K562 (cell line): Measurements from ENCODE around the gene HTR6. TPM values are rescaled to one million over a fixed set of nuclear protein-coding genes. Genes with fewer than 3 reads are reported as not detected.

ENCODE experiments used
- ATAC-seq: fragments of 200-7000 bp; cut with Tn5 transposase; 3 replicates; pipeline ENCODE4 v1.9.1; 2020; ENCODE audit warnings: moderate library complexity
- BruUV-seq: library from RNA; stranded (reverse); fragments of 400-500 nt; replicated peaks from 2 replicates; lab custom pipeline; 2021; lab: Mats Ljungman, UMichigan
- CTCF ChIA-PET: fragments of 300-600 bp; formaldehyde crosslinking; extraction: SDS; loops from one replicate; lab custom pipeline; 2021; ENCODE audit warnings: low intra/inter-chr PET ratio; lab: Yijun Ruan, JAX
- POLR2A ChIA-PET: fragments of 300-600, 350-650 bp; sonication (Branson Sonifier 250); formaldehyde crosslinking; extraction: SDS; loops from one replicate; lab custom pipeline; 2021; ENCODE audit warnings: antibody characterized with exemption, inconsistent platforms; lab: Yijun Ruan, JAX
- DNase-seq, 4 experiments: peaks; one replicate each; pipeline versions ENCODE4 v3.0.0 to v3.0.0-alpha.2; 2011 to 2018; ENCODE audit warnings: low spot score in 3 of 4, mixed read lengths in 3 of 4; ENCODE audit errors: extremely low read depth in 1 of 4
- FAIRE-seq: peaks from 2 replicates; lab custom pipeline; 2011; peaks lifted over from hg19 to GRCh38; lab: Jason Lieb, UNC
- H2AFZ ChIP-seq: 2 replicates; pipeline ENCODE4 v1.6.0; 2011; ENCODE audit warnings: low read depth, low read length, control low read depth, inconsistent platforms
- H3K27ac ChIP-seq: fragments of 200-600 bp; 3 replicates; pipeline ENCODE4 v1.8.0; 2011; ENCODE audit warnings: low read depth, mild to moderate bottlenecking, control low read depth, inconsistent platforms, low read length, moderate library complexity, mixed read lengths; ENCODE audit errors: extremely low read depth
- H3K27me3 ChIP-seq, 2 experiments: fragments of 300-600 bp in 1 of 2; 2 replicates in 1 of 2; 3 replicates in 1 of 2; pipeline versions ENCODE4 v1.6.0 to v1.8.0; 2011; ENCODE audit warnings: inconsistent platforms in 2 of 2, low read length in 2 of 2, mild to moderate bottlenecking in 1 of 2, mixed read lengths in 1 of 2, moderate library complexity in 1 of 2; ENCODE audit not compliant: control insufficient read depth in 2 of 2, insufficient read depth in 2 of 2
- H3K36me3 ChIP-seq: fragments of 300-600 bp; 3 replicates; pipeline ENCODE4 v1.8.0; 2011; ENCODE audit warnings: mild to moderate bottlenecking, low read length, inconsistent platforms; ENCODE audit not compliant: control insufficient read depth, insufficient read depth
- H3K4me1 ChIP-seq, 2 experiments: fragments of 200-600 bp in 1 of 2; replicated peaks in 1 of 2; 2 replicates in 1 of 2; 3 replicates in 1 of 2; pipeline versions ENCODE4 v1.5.1 to v1.8.0; 2011; ENCODE audit warnings: inconsistent platforms in 2 of 2, low read length in 2 of 2, mild to moderate bottlenecking in 1 of 2, mixed read lengths in 1 of 2, moderate library complexity in 1 of 2; ENCODE audit not compliant: control insufficient read depth in 2 of 2, insufficient read depth in 2 of 2
- H3K4me2 ChIP-seq: 2 replicates; pipeline ENCODE4 v1.6.1; 2011; ENCODE audit warnings: low read length, control low read depth, inconsistent platforms, mixed read lengths; ENCODE audit not compliant: insufficient read depth
- H3K4me3 ChIP-seq: fragments of 200-600 bp; sonication (generic), shearing (Covaris generic); 2 replicates; pipeline ENCODE4 v1.5.1; 2016; ENCODE audit warnings: control low read depth, inconsistent platforms
- H3K79me2 ChIP-seq: fragments of 200-600 bp; 3 replicates; pipeline ENCODE4 v1.8.0; 2011; ENCODE audit warnings: low read length, inconsistent platforms; ENCODE audit not compliant: control insufficient read depth, insufficient read depth
- H3K9ac ChIP-seq, 2 experiments: 2 replicates each; pipeline versions ENCODE4 v1.6.0 to v1.6.1; 2011; ENCODE audit warnings: low read depth in 2 of 2, low read length in 2 of 2, control low read depth in 1 of 2, inconsistent platforms in 1 of 2, mild to moderate bottlenecking in 1 of 2, mixed read lengths in 1 of 2; ENCODE audit not compliant: insufficient read depth in 1 of 2
- H3K9me1 ChIP-seq: one replicate; pipeline ENCODE4 v1.6.0; 2011; ENCODE audit warnings: inconsistent platforms, mild to moderate bottlenecking, low read length, moderate library complexity; ENCODE audit not compliant: control insufficient read depth, insufficient read depth
- H3K9me3 ChIP-seq: replicated peaks from 2 replicates; pipeline ENCODE4 v1.5.1; 2011; ENCODE audit warnings: low read depth, low read length, inconsistent platforms; ENCODE audit not compliant: control insufficient read depth, insufficient read depth
- H4K20me1 ChIP-seq: replicated peaks from 2 replicates; pipeline ENCODE4 v1.6.1; 2011; ENCODE audit warnings: low read length, inconsistent platforms, mixed read lengths; ENCODE audit not compliant: control insufficient read depth, insufficient read depth
- E2F3 ChIP-seq: fragments of 250-450 bp; sonication (Bioruptor Pico); IDR thresholded peaks from 2 replicates; pipeline ENCODE4 v1.4.0; 2020; ENCODE audit warnings: mild to moderate bottlenecking
- GABPA ChIP-seq: fragments of 200-800 bp; sonication (Bioruptor generic); conservative IDR thresholded peaks from 2 replicates; pipeline ENCODE4 v1.6.1; 2016; ENCODE audit warnings: low read depth, missing genetic modification characterization, missing compliant biosample characterization
- HDGF ChIP-seq: fragments of 450-650 bp; IDR thresholded peaks from 2 replicates; pipeline ENCODE4 v1.6.1; 2016
- HNRNPUL1 ChIP-seq: fragments of 200-400 bp; formaldehyde crosslinking; IDR thresholded peaks from 2 replicates; pipeline ENCODE4 v1.6.1; 2017; ENCODE audit warnings: low read length
- JUNB ChIP-seq: fragments of 450-650 bp; formaldehyde crosslinking; conservative IDR thresholded peaks from 2 replicates; pipeline ENCODE4 v1.4.0; 2020; ENCODE audit warnings: mild to moderate bottlenecking
- KLF10 ChIP-seq: fragments of 250-450 bp; sonication (Bioruptor Pico); IDR thresholded peaks from 2 replicates; pipeline ENCODE4 v1.6.1; 2021; ENCODE audit warnings: matching md5 sums
- PRPF4 ChIP-seq: fragments of 200-400 bp; formaldehyde crosslinking; IDR thresholded peaks from one replicate; pipeline ENCODE4 v1.6.1; 2017; ENCODE audit warnings: low read length, low read depth, mild to moderate bottlenecking; ENCODE audit not compliant: insufficient read depth, poor library complexity, severe bottlenecking
- RB1 ChIP-seq: fragments of 450-650 bp; IDR thresholded peaks from 2 replicates; pipeline ENCODE4 v1.6.1; 2017; ENCODE audit warnings: low read depth, mild to moderate bottlenecking
- TAF15 ChIP-seq: fragments of 200-400 bp; formaldehyde crosslinking; IDR thresholded peaks from 2 replicates; pipeline ENCODE4 v1.6.1; 2017; ENCODE audit warnings: mild to moderate bottlenecking, low read depth, low read length, moderate library complexity
- TAF7 ChIP-seq: fragments of 450-650 bp; IDR thresholded peaks from 2 replicates; pipeline ENCODE4 v1.6.1; 2016; ENCODE audit warnings: missing genetic modification characterization, missing compliant biosample characterization
- TCF7 ChIP-seq: sonication (generic); IDR thresholded peaks from 2 replicates; pipeline ENCODE4 v1.6.1; 2016; ENCODE audit warnings: antibody characterized with exemption, borderline replicate concordance
- ZBTB1 ChIP-seq: sonication (generic); formaldehyde crosslinking; IDR thresholded peaks from 2 replicates; pipeline ENCODE4 v1.8.1; 2023; ENCODE audit warnings: missing genetic modification reagents, low read depth, mild to moderate bottlenecking, borderline replicate concordance
- ZNF12 ChIP-seq: sonication (generic); formaldehyde crosslinking; IDR thresholded peaks from 2 replicates; pipeline ENCODE4 v1.4.0; 2020; ENCODE audit warnings: mild to moderate bottlenecking, missing genetic modification reagents
- ZNF175 ChIP-seq: fragments of 200-800 bp; sonication (Bioruptor generic); IDR thresholded peaks from 2 replicates; pipeline ENCODE4 v1.6.1; 2016; ENCODE audit warnings: low read depth, mild to moderate bottlenecking, missing genetic modification characterization, missing compliant biosample characterization
- WGBS: fragments of 100-300 bp; shearing (Covaris generic); methylation state at CpG from one replicate; pipeline ENCODE4 v1.1.6; 2016; ENCODE audit warnings: low coverage, mixed read lengths; ENCODE audit not compliant: insufficient coverage; ENCODE audit errors: missing lambda C conversion rate; 5-methylcytosine and 5-hydroxymethylcytosine counted together
- in situ Hi-C: fragments of 300-500 bp; cut with MboI; formaldehyde crosslinking; loops from 4 replicates; pipeline ENCODE4 v1.15.0; 2018; ENCODE audit warnings: inconsistent platforms, mixed read lengths
- intact Hi-C: fragments of 100-400 bp; cut with micrococcal nuclease; formaldehyde crosslinking; loops from 2 replicates; pipeline ENCODE4 v1.14.2; 2022
- polyA plus RNA-seq, 8 experiments: library from polyadenylated mRNA; depleted of rRNA in 4 of 8; stranded (reverse) in 5 of 8; unstranded in 3 of 8; fragments of >200 nt; fragmentation: Nextera tagmentation in 2 of 8; fragmentation: Illumina TruSeq in 1 of 8; extraction: Ambion mirVana in 2 of 8; extraction: Trizol in 1 of 8; gene quantifications; 2 replicates each; pipeline versions ENCODE4 v1.2.1 to v1.2.3, GENCODE V29; 2011 to 2014; ENCODE audit warnings: inconsistent platforms in 1 of 8, missing spikeins in 1 of 8
- total RNA-seq, 7 experiments: library from RNA; depleted of rRNA in 6 of 7; stranded (reverse); fragments of >200 nt in 6 of 7; fragmentation: Illumina TruSeq in 2 of 7; extraction: Trizol in 2 of 7; gene quantifications; 2 replicates each; pipeline versions ENCODE4 v1.2.1 to v1.2.3, GENCODE V29; 2011 to 2021; ENCODE audit warnings: low replicate concordance in 1 of 7
- TF ChIP-seq, protein P1 (sequence below): fragments of 250-450 bp; sonication (Bioruptor Pico); IDR thresholded peaks from 2 replicates; pipeline ENCODE4 v1.8.0; 2021; ENCODE audit warnings: moderate library complexity, mild to moderate bottlenecking, inconsistent platforms
- TF ChIP-seq, protein P2 (sequence below), 3 experiments: fragments of 200-800 bp in 1 of 3; fragments of 250-450 bp in 1 of 3; fragments of 450-650 bp in 1 of 3; sonication (Bioruptor Pico) in 1 of 3; sonication (Bioruptor generic) in 1 of 3; formaldehyde crosslinking in 1 of 3; IDR thresholded peaks; 2 replicates each; pipeline versions ENCODE4 v1.6.1 to v1.8.0; 2016 to 2022; ENCODE audit warnings: mild to moderate bottlenecking in 2 of 3, missing genetic modification characterization in 2 of 3, missing compliant biosample characterization in 1 of 3, moderate library complexity in 1 of 3
- TF ChIP-seq, protein P3 (sequence below): fragments of 450-650 bp; IDR thresholded peaks from 2 replicates; pipeline ENCODE4 v1.6.1; 2014; ENCODE audit warnings: low read depth, mild to moderate bottlenecking, moderate library complexity, borderline replicate concordance

Gene HTR6
- total and polyA plus RNA-seq, 9 of the 15 experiments (the other 6 are each of a cell fraction or from before 2014, with no cell fraction given), result not detected

DNA sequence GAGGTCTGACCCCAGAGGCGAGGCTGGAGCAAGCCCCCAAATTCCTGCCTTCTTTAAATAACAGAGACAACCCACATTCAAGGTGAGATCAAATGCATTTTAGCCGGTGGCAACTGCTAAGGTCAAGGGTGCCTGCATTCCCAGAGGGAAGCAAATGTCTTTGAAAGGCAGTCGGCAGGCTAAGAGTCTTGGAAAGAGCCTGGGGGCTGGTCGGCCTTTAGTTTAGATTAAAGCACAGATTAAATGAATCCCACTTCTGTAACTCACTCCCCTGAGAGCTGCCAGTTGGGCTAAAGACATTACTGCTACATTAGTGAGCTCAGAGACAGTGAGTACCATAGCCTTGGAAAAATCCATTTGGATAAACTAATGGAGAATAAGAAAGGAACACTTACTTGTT lies 59.2 kb downstream of the HTR6 start:
- 2% methylated on average over 4 of the region's 4 CpGs for WGBS
- no peaks in the 10 kb centered on the region for H3K36me3 ChIP-seq
- no peak for FAIRE-seq
- DNase-seq, result no peak
- ChIA-PET CTCF (no interaction called here), POLR2A (no interaction called here)
- no peak for ATAC-seq
- H2AFZ ChIP-seq, result no peak overlapping the region
- intact Hi-C loops, result no loop called here
- in situ Hi-C loops, result no loop called here
- no peak overlapping the region for H3K4me2 ChIP-seq
- H3K9me1 ChIP-seq, result no peaks in the 10 kb centered on the region
- no peaks in the 10 kb centered on the region for H3K9me3 ChIP-seq
- TF ChIP-seq PRPF4, result no peak
- TF ChIP-seq ZNF12 (CRISPR knock-in tag), result no peak
- TF ChIP-seq, protein P1, sequence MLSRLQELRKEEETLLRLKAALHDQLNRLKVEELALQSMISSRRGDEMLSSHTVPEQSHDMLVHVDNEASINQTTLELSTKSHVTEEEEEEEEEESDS (CRISPR knock-in tag), result no peak
- TF ChIP-seq, protein P2, sequence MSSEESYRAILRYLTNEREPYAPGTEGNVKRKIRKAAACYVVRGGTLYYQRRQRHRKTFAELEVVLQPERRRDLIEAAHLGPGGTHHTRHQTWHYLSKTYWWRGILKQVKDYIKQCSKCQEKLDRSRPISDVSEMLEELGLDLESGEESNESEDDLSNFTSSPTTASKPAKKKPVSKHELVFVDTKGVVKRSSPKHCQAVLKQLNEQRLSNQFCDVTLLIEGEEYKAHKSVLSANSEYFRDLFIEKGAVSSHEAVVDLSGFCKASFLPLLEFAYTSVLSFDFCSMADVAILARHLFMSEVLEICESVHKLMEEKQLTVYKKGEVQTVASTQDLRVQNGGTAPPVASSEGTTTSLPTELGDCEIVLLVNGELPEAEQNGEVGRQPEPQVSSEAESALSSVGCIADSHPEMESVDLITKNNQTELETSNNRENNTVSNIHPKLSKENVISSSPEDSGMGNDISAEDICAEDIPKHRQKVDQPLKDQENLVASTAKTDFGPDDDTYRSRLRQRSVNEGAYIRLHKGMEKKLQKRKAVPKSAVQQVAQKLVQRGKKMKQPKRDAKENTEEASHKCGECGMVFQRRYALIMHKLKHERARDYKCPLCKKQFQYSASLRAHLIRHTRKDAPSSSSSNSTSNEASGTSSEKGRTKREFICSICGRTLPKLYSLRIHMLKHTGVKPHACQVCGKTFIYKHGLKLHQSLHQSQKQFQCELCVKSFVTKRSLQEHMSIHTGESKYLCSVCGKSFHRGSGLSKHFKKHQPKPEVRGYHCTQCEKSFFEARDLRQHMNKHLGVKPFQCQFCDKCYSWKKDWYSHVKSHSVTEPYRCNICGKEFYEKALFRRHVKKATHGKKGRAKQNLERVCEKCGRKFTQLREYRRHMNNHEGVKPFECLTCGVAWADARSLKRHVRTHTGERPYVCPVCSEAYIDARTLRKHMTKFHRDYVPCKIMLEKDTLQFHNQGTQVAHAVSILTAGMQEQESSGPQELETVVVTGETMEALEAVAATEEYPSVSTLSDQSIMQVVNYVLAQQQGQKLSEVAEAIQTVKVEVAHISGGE (CRISPR knock-in tag; IDR thresholded peaks at IDR 0.05), result no peak
- no peak for TF ChIP-seq JUNB (CRISPR knock-in tag)
- TF ChIP-seq KLF10 (CRISPR knock-in tag), result no peak
- TF ChIP-seq E2F3 (CRISPR knock-in tag), result no peak
- no peak for TF ChIP-seq TAF7 (tag)
- TF ChIP-seq HNRNPUL1, result no peak
- TF ChIP-seq TAF15, result no peak
- TF ChIP-seq HDGF, result no peak
- TF ChIP-seq, protein P3, sequence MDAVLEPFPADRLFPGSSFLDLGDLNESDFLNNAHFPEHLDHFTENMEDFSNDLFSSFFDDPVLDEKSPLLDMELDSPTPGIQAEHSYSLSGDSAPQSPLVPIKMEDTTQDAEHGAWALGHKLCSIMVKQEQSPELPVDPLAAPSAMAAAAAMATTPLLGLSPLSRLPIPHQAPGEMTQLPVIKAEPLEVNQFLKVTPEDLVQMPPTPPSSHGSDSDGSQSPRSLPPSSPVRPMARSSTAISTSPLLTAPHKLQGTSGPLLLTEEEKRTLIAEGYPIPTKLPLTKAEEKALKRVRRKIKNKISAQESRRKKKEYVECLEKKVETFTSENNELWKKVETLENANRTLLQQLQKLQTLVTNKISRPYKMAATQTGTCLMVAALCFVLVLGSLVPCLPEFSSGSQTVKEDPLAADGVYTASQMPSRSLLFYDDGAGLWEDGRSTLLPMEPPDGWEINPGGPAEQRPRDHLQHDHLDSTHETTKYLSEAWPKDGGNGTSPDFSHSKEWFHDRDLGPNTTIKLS, result no peak
- TF ChIP-seq RB1, result no peak
- TF ChIP-seq ZNF175, result no peak
- TF ChIP-seq ZBTB1 (CRISPR knock-in tag), result no peak
- TF ChIP-seq GABPA (tag), result no peak
- no peak for TF ChIP-seq TCF7
- H3K27ac ChIP-seq, result no peak overlapping the region
- H4K20me1 ChIP-seq, result peaks cover 7% of the 10 kb centered on the region; the same call in 1 of the 2 replicates
- no peak overlapping the region for H3K9ac ChIP-seq
- no peaks in the 10 kb centered on the region for H3K4me1 ChIP-seq
- BruUV-seq, result no TSS peak
- H3K27me3 ChIP-seq, result peaks cover 15 to 53% of the 10 kb centered on the region in 2 experiments; a peak in 4 of 5 replicates
- H3K79me2 ChIP-seq, result no peaks in the 10 kb centered on the region
- H3K4me3 ChIP-seq, result no peak overlapping the region
